Measurements from ENCODE around the gene PARN. TPM values are rescaled to one million over a fixed set of nuclear protein-coding genes. Genes with fewer than 3 reads are reported as not detected.
"Not testable (repeated sequence)": the region's sequence is repeated elsewhere in the genome, so short reads cannot be mapped to it uniquely, and the experiment has no call there.

The PARN gene
- total RNA-seq, 2 experiments from 2014 or later = 27.4 to 28.2 TPM

DNA sequence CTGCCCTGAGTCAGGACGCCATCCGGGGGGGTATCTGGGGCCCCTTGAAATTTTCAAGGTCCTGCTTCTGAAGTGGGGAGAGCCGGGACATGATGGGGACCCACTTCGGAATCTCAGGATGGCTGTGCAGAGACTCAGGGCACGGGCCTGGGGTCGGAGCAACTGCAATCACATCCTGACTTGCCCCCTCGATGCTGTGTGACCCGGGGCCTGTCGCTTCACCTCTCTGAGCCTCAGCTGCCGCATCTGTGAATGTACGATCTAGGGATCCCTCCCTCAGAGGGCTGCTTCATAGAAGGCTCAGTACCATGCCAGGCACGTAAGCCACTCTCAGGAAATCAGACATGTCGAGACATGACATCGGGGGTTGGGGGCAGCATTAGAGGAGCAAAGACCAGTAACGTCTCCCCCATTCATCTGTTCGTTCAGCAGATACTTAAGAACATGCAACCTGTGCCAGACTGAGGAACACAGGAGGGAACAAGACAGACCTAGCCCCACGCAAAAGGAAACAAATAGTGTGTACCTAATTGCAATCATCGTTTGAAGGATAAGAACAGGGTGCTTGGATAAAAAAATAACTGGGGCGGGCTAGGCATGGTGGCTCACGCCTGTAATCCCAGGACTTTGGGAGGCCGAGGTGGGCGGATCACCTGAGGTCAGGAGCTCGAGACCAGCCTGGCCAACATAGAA is 229.6 kb downstream of the PARN start:
- no peaks in the 10 kb centered on the region for H3K27me3 Mint-ChIP-seq
- no peaks in the 10 kb centered on the region for H3K9me3 ChIP-seq (ENCODE audit: control insufficient read depth in 1 of 2, insufficient read depth in 1 of 2, low read length in 2 of 2)
- intact Hi-C loops (cut with DNase I, micrococcal nuclease) = no loop called here
- H3K4me1 Mint-ChIP-seq (ENCODE audit: low read depth) = peaks cover 4% of the 10 kb centered on the region
- no peaks in the 10 kb centered on the region for H3K36me3 Mint-ChIP-seq (ENCODE audit: low read depth)
- ChIA-PET CTCF (no interaction called here), POLR2A (no interaction called here)
- DNase-seq (no peak), ATAC-seq (ENCODE audit: poor library complexity) (no peak)
- H3K4me3 ChIP-seq (ENCODE audit: low read length) = no peak overlapping the region
- TF ChIP-seq, protein P1, sequence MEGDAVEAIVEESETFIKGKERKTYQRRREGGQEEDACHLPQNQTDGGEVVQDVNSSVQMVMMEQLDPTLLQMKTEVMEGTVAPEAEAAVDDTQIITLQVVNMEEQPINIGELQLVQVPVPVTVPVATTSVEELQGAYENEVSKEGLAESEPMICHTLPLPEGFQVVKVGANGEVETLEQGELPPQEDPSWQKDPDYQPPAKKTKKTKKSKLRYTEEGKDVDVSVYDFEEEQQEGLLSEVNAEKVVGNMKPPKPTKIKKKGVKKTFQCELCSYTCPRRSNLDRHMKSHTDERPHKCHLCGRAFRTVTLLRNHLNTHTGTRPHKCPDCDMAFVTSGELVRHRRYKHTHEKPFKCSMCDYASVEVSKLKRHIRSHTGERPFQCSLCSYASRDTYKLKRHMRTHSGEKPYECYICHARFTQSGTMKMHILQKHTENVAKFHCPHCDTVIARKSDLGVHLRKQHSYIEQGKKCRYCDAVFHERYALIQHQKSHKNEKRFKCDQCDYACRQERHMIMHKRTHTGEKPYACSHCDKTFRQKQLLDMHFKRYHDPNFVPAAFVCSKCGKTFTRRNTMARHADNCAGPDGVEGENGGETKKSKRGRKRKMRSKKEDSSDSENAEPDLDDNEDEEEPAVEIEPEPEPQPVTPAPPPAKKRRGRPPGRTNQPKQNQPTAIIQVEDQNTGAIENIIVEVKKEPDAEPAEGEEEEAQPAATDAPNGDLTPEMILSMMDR (IDR thresholded peaks at IDR 0.05) = no peak
- no peaks in the 10 kb centered on the region for H3K4me1 ChIP-seq (ENCODE audit: insufficient read depth, low read length)
- no peak overlapping the region for H3K27ac ChIP-seq (ENCODE audit: low read depth in 1 of 2, low read length in 2 of 2)
- no peak overlapping the region for H3K4me3 Mint-ChIP-seq
- no peak overlapping the region for H3K27ac Mint-ChIP-seq
- no peaks in the 10 kb centered on the region for H3K27me3 ChIP-seq (ENCODE audit: control insufficient read depth in 1 of 2, insufficient read depth in 2 of 2, low read length in 2 of 2)
- no peaks in the 10 kb centered on the region for H3K36me3 ChIP-seq (ENCODE audit: insufficient read depth, low read length)
- no peaks in the 10 kb centered on the region for H3K9me3 Mint-ChIP-seq

- DNase-seq (no peak), ATAC-seq (ENCODE audit: poor library complexity) (no peak)
- TF ChIP-seq, protein P1 (IDR thresholded peaks at IDR 0.05) = no peak
- Histone ChIP-seq H3K4me3 (ENCODE audit: low read length) (no peak overlapping the region), H3K27me3 (ENCODE audit: control insufficient read depth in 1 of 2, insufficient read depth in 2 of 2, low read length in 2 of 2) (no peaks in the 10 kb centered on the region), H3K27ac (ENCODE audit: low read depth in 1 of 2, low read length in 2 of 2) (no peak overlapping the region), H3K4me1 (ENCODE audit: insufficient read depth, low read length) (no peaks in the 10 kb centered on the region), H3K36me3 (ENCODE audit: insufficient read depth, low read length) (no peaks in the 10 kb centered on the region), H3K9me3 (ENCODE audit: control insufficient read depth in 1 of 2, insufficient read depth in 1 of 2, low read length in 2 of 2) (no peaks in the 10 kb centered on the region)
- H3K9me3 Mint-ChIP-seq = no peaks in the 10 kb centered on the region
- intact Hi-C loops (cut with DNase I, micrococcal nuclease) = no loop called here
- ChIA-PET POLR2A (no interaction called here), CTCF (no interaction called here)
- H3K36me3 Mint-ChIP-seq (ENCODE audit: low read depth) = no peaks in the 10 kb centered on the region
- H3K4me3 Mint-ChIP-seq = no peak overlapping the region
- no peaks in the 10 kb centered on the region for H3K27me3 Mint-ChIP-seq
- no peaks in the 10 kb centered on the region for H3K4me1 Mint-ChIP-seq (ENCODE audit: low read depth)
- no peak overlapping the region for H3K27ac Mint-ChIP-seq
Measured at GRCh38 chr16:14399378-14400284, 230.4 kb downstream of the PARN start.

GRCh38 chr16:14398014-14398717 is 231.9 kb downstream of the PARN start:
- H3K36me3 ChIP-seq (ENCODE audit: insufficient read depth, low read length) = no peaks in the 10 kb centered on the region
- Mint-ChIP-seq H3K4me3 (no peak overlapping the region), H3K36me3 (ENCODE audit: low read depth) (no peaks in the 10 kb centered on the region), H3K4me1 (ENCODE audit: low read depth) (no peaks in the 10 kb centered on the region), H3K27me3 (no peaks in the 10 kb centered on the region), H3K9me3 (no peaks in the 10 kb centered on the region), H3K27ac (no peak overlapping the region)
- no peaks in the 10 kb centered on the region for H3K9me3 ChIP-seq (ENCODE audit: control insufficient read depth in 1 of 2, insufficient read depth in 1 of 2, low read length in 2 of 2)
- no peak overlapping the region for H3K4me3 ChIP-seq (ENCODE audit: low read length)
- no peaks in the 10 kb centered on the region for H3K4me1 ChIP-seq (ENCODE audit: insufficient read depth, low read length)
- no peaks in the 10 kb centered on the region for H3K27me3 ChIP-seq (ENCODE audit: control insufficient read depth in 1 of 2, insufficient read depth in 2 of 2, low read length in 2 of 2)
- TF ChIP-seq, protein P1 (IDR thresholded peaks at IDR 0.05) = no peak
- ATAC-seq (ENCODE audit: poor library complexity) = no peak
- H3K27ac ChIP-seq (ENCODE audit: low read depth in 1 of 2, low read length in 2 of 2) = no peak overlapping the region
- DNase-seq = no peak
- ChIA-PET POLR2A (no interaction called here), CTCF (no interaction called here)
- intact Hi-C loops (cut with DNase I, micrococcal nuclease) = no loop called here

DNA sequence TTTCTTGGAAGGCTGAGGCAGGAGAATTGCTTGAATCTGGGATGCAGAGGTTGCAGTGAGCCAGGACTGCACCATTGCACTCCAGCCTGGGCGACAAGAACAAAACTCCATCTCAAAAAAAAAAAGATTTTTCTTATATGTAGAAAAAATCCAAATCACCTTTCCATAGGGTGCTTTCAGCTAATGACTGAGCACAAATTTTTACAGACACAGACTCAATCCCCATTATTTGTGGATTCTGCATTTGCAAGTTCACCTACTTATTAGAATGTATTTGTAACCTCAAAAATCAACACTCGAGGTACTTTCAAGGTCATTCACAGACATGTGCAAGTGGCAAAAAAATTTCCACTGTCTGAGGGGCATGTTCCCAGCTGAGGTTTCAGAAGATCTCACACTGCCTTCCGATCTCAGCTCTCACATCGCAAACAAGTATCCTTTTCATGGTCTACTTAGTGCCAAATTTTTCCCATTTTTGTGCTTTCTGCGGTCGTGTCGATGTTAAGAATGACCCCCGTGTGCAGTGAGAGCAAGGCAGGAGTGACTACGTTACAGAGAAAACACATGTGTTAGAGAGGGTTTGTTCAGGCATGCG is 234.3 kb downstream of the PARN start:
- intact Hi-C loops (cut with DNase I, micrococcal nuclease); H3K36me3 ChIP-seq (ENCODE audit: insufficient read depth, low read length); DNase-seq; H3K27ac ChIP-seq (ENCODE audit: low read depth in 1 of 2, low read length in 2 of 2); H3K27ac Mint-ChIP-seq; H3K4me3 Mint-ChIP-seq; H3K27me3 Mint-ChIP-seq; CTCF ChIA-PET; H3K36me3 Mint-ChIP-seq (ENCODE audit: low read depth); H3K4me1 ChIP-seq (ENCODE audit: insufficient read depth, low read length); H3K9me3 ChIP-seq (ENCODE audit: control insufficient read depth in 1 of 2, insufficient read depth in 1 of 2, low read length in 2 of 2); ATAC-seq (ENCODE audit: poor library complexity); H3K4me1 Mint-ChIP-seq (ENCODE audit: low read depth); POLR2A ChIA-PET; H3K27me3 ChIP-seq (ENCODE audit: control insufficient read depth in 1 of 2, insufficient read depth in 2 of 2, low read length in 2 of 2); H3K9me3 Mint-ChIP-seq; H3K4me3 ChIP-seq (ENCODE audit: low read length): not testable (repeated sequence)

Data from CD4-positive, alpha-beta T cell (primary cell).